ENCODE results near the gene CCDC185. TPM values are rescaled to one million over a fixed set of nuclear protein-coding genes. Genes with fewer than 3 reads are reported as not detected.
A peak's percentile ranks its signal among the peaks of the same experiment; 100 is the strongest.

CCDC185 gene
- polyA plus RNA-seq, 3 donors: not detected

- no peak for DNase-seq
- intact Hi-C loops (cut with micrococcal nuclease): no loop called here
- Histone ChIP-seq H3K4me1 (ENCODE audit: control insufficient read depth in 1 of 2, insufficient read depth in 2 of 2, low read length in 2 of 2) (no peaks in the 10 kb centered on the region), H3K9me3 (replicated peaks in 1 of 2; ENCODE audit: control insufficient read depth in 1 of 2, insufficient read depth in 1 of 2, low read length in 2 of 2) (no peaks in the 10 kb centered on the region), H3K27ac (ENCODE audit: low read depth in 1 of 2, low read length in 2 of 2) (no peak overlapping the region), H3K36me3 (replicated peaks in 1 of 2; ENCODE audit: control insufficient read depth in 1 of 2, insufficient read depth in 2 of 2, low read length in 2 of 2) (no peaks in the 10 kb centered on the region), H3K4me3 (replicated peaks in 1 of 3; ENCODE audit: low read depth in 2 of 3, low read length in 3 of 3) (no peak overlapping the region), H3K4me2 (replicated peaks; ENCODE audit: extremely low read depth, low read length, poor library complexity, severe bottlenecking) (no peak overlapping the region), H3K27me3 (ENCODE audit: control insufficient read depth in 2 of 2, insufficient read depth in 2 of 2, low read length in 2 of 2) (peaks cover 10 to 19% of the 10 kb centered on the region in 2 donors), H3K9ac (ENCODE audit: insufficient read depth, low read length, poor library complexity, severe bottlenecking) (no peak overlapping the region), H4K20me1 (ENCODE audit: insufficient read depth, low read length) (no peaks in the 10 kb centered on the region), H3K79me2 (ENCODE audit: insufficient read depth, low read length) (no peaks in the 10 kb centered on the region), H2AFZ (ENCODE audit: insufficient read depth, low read depth, low read length, poor library complexity, severe bottlenecking) (no peak overlapping the region)
- H3K36me3 Mint-ChIP-seq: no peaks in the 10 kb centered on the region
- H3K27ac Mint-ChIP-seq: no peak overlapping the region
- H3K27me3 Mint-ChIP-seq (ENCODE audit: low read depth in 3 of 3): peaks cover 28 to 42% (median 34%) of the 10 kb centered on the region in 3 donors
- no peaks in the 10 kb centered on the region for H3K9me3 Mint-ChIP-seq
- no peaks in the 10 kb centered on the region for H3K4me1 Mint-ChIP-seq
- 89% methylated on average over 3 of the region's 6 CpGs for WGBS (ENCODE audit: insufficient coverage)
- H3K4me3 Mint-ChIP-seq: peak overlapping the region in 1 of 2 donors; percentile 13
- no peak for TF ChIP-seq CTCF (IDR thresholded peaks at IDR 0.05)
These were observed 39.3 kb upstream of the CCDC185 start for GRCh38 chr1:223353939-223354338.

GRCh38 chr1:223355699-223356098, 37.5 kb upstream of the CCDC185 start:
- Mint-ChIP-seq H3K36me3 (no peaks in the 10 kb centered on the region), H3K27me3 (ENCODE audit: low read depth in 3 of 3) (peaks cover 42 to 56% (median 50%) of the 10 kb centered on the region in 3 donors), H3K4me3 (no peak overlapping the region), H3K4me1 (no peaks in the 10 kb centered on the region), H3K9me3 (peaks cover 0 to 2% (median 0%) of the 10 kb centered on the region in 7 donors), H3K27ac (peak overlapping the region in 1 of 7 donors; percentile 35)
- no peak for DNase-seq
- Histone ChIP-seq H3K9me3 (replicated peaks in 1 of 2; ENCODE audit: control insufficient read depth in 1 of 2, insufficient read depth in 1 of 2, low read length in 2 of 2) (no peaks in the 10 kb centered on the region), H3K27ac (ENCODE audit: low read depth in 1 of 2, low read length in 2 of 2) (no peak overlapping the region), H3K4me2 (replicated peaks; ENCODE audit: extremely low read depth, low read length, poor library complexity, severe bottlenecking) (no peak overlapping the region), H4K20me1 (ENCODE audit: insufficient read depth, low read length) (no peaks in the 10 kb centered on the region), H3K9ac (ENCODE audit: insufficient read depth, low read length, poor library complexity, severe bottlenecking) (no peak overlapping the region), H3K27me3 (ENCODE audit: control insufficient read depth in 2 of 2, insufficient read depth in 2 of 2, low read length in 2 of 2) (peaks cover 25 to 35% of the 10 kb centered on the region in 2 donors), H3K4me3 (replicated peaks in 1 of 3; ENCODE audit: low read depth in 2 of 3, low read length in 3 of 3) (no peak overlapping the region), H3K79me2 (ENCODE audit: insufficient read depth, low read length) (no peaks in the 10 kb centered on the region), H2AFZ (ENCODE audit: insufficient read depth, low read depth, low read length, poor library complexity, severe bottlenecking) (no peak overlapping the region), H3K36me3 (replicated peaks in 1 of 2; ENCODE audit: control insufficient read depth in 1 of 2, insufficient read depth in 2 of 2, low read length in 2 of 2) (no peaks in the 10 kb centered on the region), H3K4me1 (ENCODE audit: control insufficient read depth in 1 of 2, insufficient read depth in 2 of 2, low read length in 2 of 2) (no peaks in the 10 kb centered on the region)
- TF ChIP-seq CTCF (IDR thresholded peaks at IDR 0.05): no peak
- no CpG with 5 or more reads among the region's 2 CpGs for WGBS (ENCODE audit: insufficient coverage)
- intact Hi-C loops (cut with micrococcal nuclease): no loop called here

All from CD14-positive monocyte (primary cell).